ENCODE measurements around the gene KCMF1.

KCMF1 gene

DNA sequence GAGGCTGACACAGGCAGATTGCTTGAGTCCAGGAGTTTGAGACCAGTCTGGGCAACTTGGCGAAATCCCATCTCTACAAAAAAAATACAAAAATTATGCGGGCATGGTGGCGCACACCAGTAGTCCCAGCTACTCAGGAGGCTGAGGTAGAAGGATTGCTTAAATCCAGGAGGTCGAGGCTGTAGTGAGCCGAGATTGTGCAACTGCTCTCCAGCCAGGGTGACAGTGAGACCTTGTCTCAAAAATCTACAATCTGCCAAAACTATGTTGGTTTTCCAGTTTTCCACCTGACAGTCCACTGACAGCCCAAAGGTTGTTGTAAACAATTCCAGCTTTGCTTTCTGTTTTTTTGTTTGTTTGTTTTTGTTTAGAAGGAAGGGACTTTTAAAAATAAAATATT is 51.3 kb downstream of the KCMF1 start:
- H2AK5ac ChIP-seq (ENCODE audit: low read length, severe bottlenecking) = no peak overlapping the region
- H2BK12ac ChIP-seq (ENCODE audit: low read length in 2 of 2) = no peak overlapping the region
- H3K27ac ChIP-seq (ENCODE audit: low read length, poor library complexity, severe bottlenecking) = no peak overlapping the region
- H3K79me1 ChIP-seq (replicated peaks; ENCODE audit: low read length, poor library complexity, severe bottlenecking) = peaks cover 2% of the 10 kb centered on the region
- no peak overlapping the region for H3K18ac ChIP-seq (ENCODE audit: low read depth in 1 of 2, low read length in 2 of 2)
- no peak overlapping the region for H2BK5ac ChIP-seq (ENCODE audit: low read depth, low read length, poor library complexity, severe bottlenecking)
- H3K4me1 ChIP-seq (ENCODE audit: control insufficient read depth, insufficient read depth, low read depth, low read length) = peaks cover 3% of the 10 kb centered on the region
- H3K23ac ChIP-seq (ENCODE audit: low read length in 2 of 2) = no peak overlapping the region
- H4K91ac ChIP-seq (ENCODE audit: low read length) = no peak overlapping the region
- peaks cover 4 to 5% of the 10 kb centered on the region in 2 experiments for H3K36me3 ChIP-seq (ENCODE audit: control insufficient read depth in 1 of 2, insufficient read depth in 2 of 2, low read depth in 1 of 2, low read length in 2 of 2)
- H3K14ac ChIP-seq (ENCODE audit: low read length in 2 of 2) = no peak overlapping the region
- no peak overlapping the region for H3K4ac ChIP-seq (ENCODE audit: low read depth in 1 of 2, low read length in 2 of 2)
- no peak overlapping the region for H3K4me3 ChIP-seq (ENCODE audit: insufficient read depth in 1 of 2, low read depth in 1 of 2, low read length in 2 of 2)
- H3K4me2 ChIP-seq (ENCODE audit: low read length, poor library complexity, severe bottlenecking) = no peak overlapping the region
- H2AFZ ChIP-seq (ENCODE audit: low read depth, low read length) = no peak overlapping the region
- DNase-seq = no peak
- no peak overlapping the region for H4K8ac ChIP-seq (ENCODE audit: low read length)
- no peaks in the 10 kb centered on the region for H3K27me3 ChIP-seq (ENCODE audit: control insufficient read depth in 1 of 2, insufficient read depth in 1 of 2, low read length in 2 of 2)
- H2BK120ac ChIP-seq (ENCODE audit: low read depth, low read length) = no peak overlapping the region
- no peak overlapping the region for H2BK15ac ChIP-seq (ENCODE audit: low read depth, poor library complexity, severe bottlenecking)
- 100% methylated on average over 4 of the region's 5 CpGs for WGBS
- no peaks in the 10 kb centered on the region for H3K9me3 ChIP-seq (ENCODE audit: control insufficient read depth, low read length)
- no peak overlapping the region for H3K9ac ChIP-seq (ENCODE audit: low read length)

DNA sequence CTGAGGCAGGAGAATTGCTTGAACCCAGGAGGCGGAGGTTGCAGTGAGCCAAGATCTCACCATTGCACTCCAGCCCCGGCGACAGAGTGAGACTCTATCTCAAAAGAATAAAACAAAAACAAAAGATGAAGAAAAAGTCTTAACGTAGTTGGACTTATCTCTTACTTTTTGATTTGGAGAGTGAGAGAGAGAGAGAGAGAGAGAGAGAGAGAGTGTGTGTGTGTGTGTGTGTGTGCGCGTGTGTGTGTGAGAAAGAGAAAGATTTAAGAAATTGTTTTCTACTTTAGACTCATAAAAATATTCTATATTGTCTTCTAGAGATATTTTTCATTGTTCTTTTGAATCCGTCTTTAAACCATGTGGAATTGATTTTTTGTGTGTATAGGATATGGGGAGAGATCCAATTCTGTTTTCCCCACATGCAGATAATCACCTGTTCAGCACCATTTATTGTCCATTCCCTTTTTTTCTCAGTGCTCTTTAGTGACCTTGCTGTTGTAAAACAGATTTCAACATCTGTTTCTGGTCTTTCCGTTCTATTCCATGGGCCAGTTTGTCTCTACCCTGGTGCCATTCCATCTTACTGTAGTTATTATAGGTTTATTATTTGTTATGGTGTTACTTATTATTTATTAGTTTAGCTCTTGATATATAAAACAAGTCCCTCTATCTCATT is 53.5 kb downstream of the KCMF1 start:
- no peak overlapping the region for H2AK5ac ChIP-seq (ENCODE audit: low read length, severe bottlenecking)
- no peak overlapping the region for H3K9ac ChIP-seq (ENCODE audit: low read length)
- H3K23ac ChIP-seq (ENCODE audit: low read length in 2 of 2) = no peak overlapping the region
- no peaks in the 10 kb centered on the region for H3K4me1 ChIP-seq (ENCODE audit: control insufficient read depth, insufficient read depth, low read depth, low read length)
- H2BK15ac ChIP-seq (ENCODE audit: low read depth, poor library complexity, severe bottlenecking) = no peak overlapping the region
- WGBS = 100% methylated on average over 2 of the region's 8 CpGs
- peaks cover 14 to 22% of the 10 kb centered on the region in 2 experiments for H3K36me3 ChIP-seq (ENCODE audit: control insufficient read depth in 1 of 2, insufficient read depth in 2 of 2, low read depth in 1 of 2, low read length in 2 of 2)
- no peak for DNase-seq
- no peak overlapping the region for H3K27ac ChIP-seq (ENCODE audit: low read length, poor library complexity, severe bottlenecking)
- H3K14ac ChIP-seq (ENCODE audit: low read length in 2 of 2) = no peak overlapping the region
- H2BK5ac ChIP-seq (ENCODE audit: low read depth, low read length, poor library complexity, severe bottlenecking) = no peak overlapping the region
- H3K4me3 ChIP-seq (ENCODE audit: insufficient read depth in 1 of 2, low read depth in 1 of 2, low read length in 2 of 2) = no peak overlapping the region
- peaks cover 4% of the 10 kb centered on the region for H3K79me1 ChIP-seq (replicated peaks; ENCODE audit: low read length, poor library complexity, severe bottlenecking)
- H3K4ac ChIP-seq (ENCODE audit: low read depth in 1 of 2, low read length in 2 of 2) = no peak overlapping the region
- H2BK12ac ChIP-seq (ENCODE audit: low read length in 2 of 2) = no peak overlapping the region
- H3K9me3 ChIP-seq (ENCODE audit: control insufficient read depth, low read length) = no peaks in the 10 kb centered on the region
- no peak overlapping the region for H2AFZ ChIP-seq (ENCODE audit: low read depth, low read length)
- H3K4me2 ChIP-seq (ENCODE audit: low read length, poor library complexity, severe bottlenecking) = no peak overlapping the region
- H4K91ac ChIP-seq (ENCODE audit: low read length) = no peak overlapping the region
- no peak overlapping the region for H3K18ac ChIP-seq (ENCODE audit: low read depth in 1 of 2, low read length in 2 of 2)
- no peaks in the 10 kb centered on the region for H3K27me3 ChIP-seq (ENCODE audit: control insufficient read depth in 1 of 2, insufficient read depth in 1 of 2, low read length in 2 of 2)
- no peak overlapping the region for H4K8ac ChIP-seq (ENCODE audit: low read length)
- H2BK120ac ChIP-seq (ENCODE audit: low read depth, low read length) = no peak overlapping the region

GRCh38 chr2:85032621-85033020 is 61.7 kb downstream of the KCMF1 start:
- H2AFZ ChIP-seq (ENCODE audit: low read depth, low read length) = no peak overlapping the region
- peaks cover 22% of the 10 kb centered on the region for H3K79me1 ChIP-seq (replicated peaks; ENCODE audit: low read length, poor library complexity, severe bottlenecking)
- no peak overlapping the region for H2BK15ac ChIP-seq (ENCODE audit: low read depth, poor library complexity, severe bottlenecking)
- H2AK5ac ChIP-seq (ENCODE audit: low read length, severe bottlenecking) = no peak overlapping the region
- no peak overlapping the region for H3K4ac ChIP-seq (ENCODE audit: low read depth in 1 of 2, low read length in 2 of 2)
- H2BK5ac ChIP-seq (ENCODE audit: low read depth, low read length, poor library complexity, severe bottlenecking) = no peak overlapping the region
- H3K14ac ChIP-seq (ENCODE audit: low read length in 2 of 2) = no peak overlapping the region
- no peak overlapping the region for H3K27ac ChIP-seq (ENCODE audit: low read length, poor library complexity, severe bottlenecking)
- H3K9ac ChIP-seq (ENCODE audit: low read length) = no peak overlapping the region
- H3K4me3 ChIP-seq (ENCODE audit: insufficient read depth in 1 of 2, low read depth in 1 of 2, low read length in 2 of 2) = no peak overlapping the region
- DNase-seq = peak; percentile 27
- H4K8ac ChIP-seq (ENCODE audit: low read length) = no peak overlapping the region
- H3K27me3 ChIP-seq (ENCODE audit: control insufficient read depth in 1 of 2, insufficient read depth in 1 of 2, low read length in 2 of 2) = no peaks in the 10 kb centered on the region
- no peak overlapping the region for H2BK120ac ChIP-seq (ENCODE audit: low read depth, low read length)
- 65% methylated on average over 5 of the region's 5 CpGs for WGBS
- peaks cover 24 to 72% of the 10 kb centered on the region in 2 experiments for H3K36me3 ChIP-seq (ENCODE audit: control insufficient read depth in 1 of 2, insufficient read depth in 2 of 2, low read depth in 1 of 2, low read length in 2 of 2)
- H3K4me1 ChIP-seq (ENCODE audit: control insufficient read depth, insufficient read depth, low read depth, low read length) = no peaks in the 10 kb centered on the region
- H3K18ac ChIP-seq (ENCODE audit: low read depth in 1 of 2, low read length in 2 of 2) = no peak overlapping the region
- no peak overlapping the region for H3K23ac ChIP-seq (ENCODE audit: low read length in 2 of 2)
- no peak overlapping the region for H4K91ac ChIP-seq (ENCODE audit: low read length)
- no peak overlapping the region for H2BK12ac ChIP-seq (ENCODE audit: low read length in 2 of 2)
- no peak overlapping the region for H3K4me2 ChIP-seq (ENCODE audit: low read length, poor library complexity, severe bottlenecking)
- H3K9me3 ChIP-seq (ENCODE audit: control insufficient read depth, low read length) = no peaks in the 10 kb centered on the region

- H3K23ac ChIP-seq (ENCODE audit: low read length in 2 of 2) = no peak overlapping the region
- no peak overlapping the region for H2AK5ac ChIP-seq (ENCODE audit: low read length, severe bottlenecking)
- H2AFZ ChIP-seq (ENCODE audit: low read depth, low read length) = no peak overlapping the region
- no peak overlapping the region for H2BK15ac ChIP-seq (ENCODE audit: low read depth, poor library complexity, severe bottlenecking)
- H3K36me3 ChIP-seq (ENCODE audit: control insufficient read depth in 1 of 2, insufficient read depth in 2 of 2, low read depth in 1 of 2, low read length in 2 of 2) = peaks cover 23 to 75% of the 10 kb centered on the region in 2 experiments
- no peaks in the 10 kb centered on the region for H3K4me1 ChIP-seq (ENCODE audit: control insufficient read depth, insufficient read depth, low read depth, low read length)
- H3K4me2 ChIP-seq (ENCODE audit: low read length, poor library complexity, severe bottlenecking) = no peak overlapping the region
- peak overlapping the region in 1 of 2 experiments; percentile 21 for H3K18ac ChIP-seq (ENCODE audit: low read depth in 1 of 2, low read length in 2 of 2)
- 98% methylated on average over 2 of the region's 2 CpGs for WGBS
- no peak overlapping the region for H3K4me3 ChIP-seq (ENCODE audit: insufficient read depth in 1 of 2, low read depth in 1 of 2, low read length in 2 of 2)
- H3K14ac ChIP-seq (ENCODE audit: low read length in 2 of 2) = no peak overlapping the region
- no peak overlapping the region for H4K8ac ChIP-seq (ENCODE audit: low read length)
- no peak overlapping the region for H4K91ac ChIP-seq (ENCODE audit: low read length)
- no peaks in the 10 kb centered on the region for H3K9me3 ChIP-seq (ENCODE audit: control insufficient read depth, low read length)
- H3K27me3 ChIP-seq (ENCODE audit: control insufficient read depth in 1 of 2, insufficient read depth in 1 of 2, low read length in 2 of 2) = no peaks in the 10 kb centered on the region
- H2BK12ac ChIP-seq (ENCODE audit: low read length in 2 of 2) = no peak overlapping the region
- H3K27ac ChIP-seq (ENCODE audit: low read length, poor library complexity, severe bottlenecking) = no peak overlapping the region
- H3K4ac ChIP-seq (ENCODE audit: low read depth in 1 of 2, low read length in 2 of 2) = no peak overlapping the region
- DNase-seq = no peak
- H2BK5ac ChIP-seq (ENCODE audit: low read depth, low read length, poor library complexity, severe bottlenecking) = no peak overlapping the region
- peaks cover 20% of the 10 kb centered on the region for H3K79me1 ChIP-seq (replicated peaks; ENCODE audit: low read length, poor library complexity, severe bottlenecking)
- H2BK120ac ChIP-seq (ENCODE audit: low read depth, low read length) = no peak overlapping the region
- H3K9ac ChIP-seq (ENCODE audit: low read length) = no peak overlapping the region
Observed at GRCh38 chr2:85033388-85033787, 62.4 kb downstream of the KCMF1 start.

All from mesenchymal stem cell (in vitro differentiated cells and primary cell).